KG1 (cell line): ENCODE results near the gene ZNF644.
"Not testable (repeated sequence)": the region's sequence is repeated elsewhere in the genome, so short reads cannot be mapped to it uniquely, and the experiment has no call there.

Experiments used
- DNase-seq: peaks from one replicate; lab custom pipeline; 2025; lab: John Stamatoyannopoulos, UW

ZNF644 gene

GRCh38 chr1:90986953-90987352 is 34.9 kb downstream of the ZNF644 start:
- DNase-seq: no peak

GRCh38 chr1:90977522-90977921 is 44.3 kb downstream of the ZNF644 start:
- DNase-seq: no peak

DNA sequence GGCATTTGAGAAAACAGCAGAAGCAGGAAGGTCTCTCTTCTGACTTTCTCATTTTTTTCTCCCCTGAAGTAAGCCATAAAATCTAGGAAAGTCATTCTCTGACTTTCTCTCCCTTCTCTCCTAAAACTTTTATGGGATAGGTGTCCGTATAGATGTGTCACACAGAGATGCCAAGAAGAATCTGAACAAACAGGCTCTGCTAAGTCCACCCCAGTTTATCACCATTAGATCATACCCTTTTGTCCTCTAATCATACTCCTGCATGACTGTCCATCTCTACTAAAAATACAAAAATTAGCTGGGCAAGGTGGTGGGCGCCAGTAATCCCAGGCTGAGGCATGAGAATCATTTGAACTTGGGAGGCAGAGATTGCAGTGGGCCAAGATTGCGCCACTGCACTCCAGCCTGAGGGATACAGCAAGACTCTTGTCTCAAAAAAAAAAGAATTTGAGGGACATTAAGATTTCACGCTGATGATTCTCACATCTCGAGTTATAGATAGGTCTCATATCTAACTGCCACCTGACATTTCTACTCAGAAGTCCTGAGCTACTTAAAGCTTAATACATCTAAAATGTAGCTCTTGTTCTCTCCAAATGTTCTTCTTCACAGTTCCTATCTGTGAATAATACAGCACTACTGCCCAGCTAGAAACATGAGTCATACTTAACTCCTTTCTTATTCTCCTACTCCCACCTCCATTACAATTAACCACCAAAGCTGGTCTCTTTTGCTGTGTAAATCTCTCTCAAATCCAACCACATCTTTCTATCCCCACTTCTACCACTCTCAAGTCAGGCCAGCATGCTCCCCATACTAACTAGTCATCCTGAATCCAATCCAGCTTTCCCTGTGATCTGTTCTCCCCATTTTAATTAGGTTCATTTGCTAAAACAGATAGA is 47.7 kb downstream of the ZNF644 start:
- DNase-seq: no peak

DNA sequence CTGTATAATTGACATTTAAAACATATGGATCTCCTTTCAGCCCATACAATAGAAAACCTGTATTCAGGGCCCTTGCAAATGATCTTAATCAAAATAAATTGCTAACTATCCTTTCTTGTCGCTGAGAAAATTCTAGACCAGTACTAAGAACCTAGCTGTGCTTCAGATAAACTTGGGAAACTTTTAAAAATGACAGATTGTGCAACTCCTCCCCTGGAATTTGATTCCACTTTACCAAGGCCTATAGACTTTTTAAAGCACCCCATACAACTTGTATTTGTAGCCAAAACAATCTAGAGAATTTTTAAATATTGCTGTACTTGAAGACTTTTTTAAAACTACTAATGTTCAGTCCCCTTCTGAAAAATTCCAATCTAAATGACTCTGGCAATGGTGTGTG is 51.6 kb downstream of the ZNF644 start:
- DNase-seq: no peak

GRCh38 chr1:90969241-90969640 is 52.6 kb downstream of the ZNF644 start:
- DNase-seq: no peak

DNA sequence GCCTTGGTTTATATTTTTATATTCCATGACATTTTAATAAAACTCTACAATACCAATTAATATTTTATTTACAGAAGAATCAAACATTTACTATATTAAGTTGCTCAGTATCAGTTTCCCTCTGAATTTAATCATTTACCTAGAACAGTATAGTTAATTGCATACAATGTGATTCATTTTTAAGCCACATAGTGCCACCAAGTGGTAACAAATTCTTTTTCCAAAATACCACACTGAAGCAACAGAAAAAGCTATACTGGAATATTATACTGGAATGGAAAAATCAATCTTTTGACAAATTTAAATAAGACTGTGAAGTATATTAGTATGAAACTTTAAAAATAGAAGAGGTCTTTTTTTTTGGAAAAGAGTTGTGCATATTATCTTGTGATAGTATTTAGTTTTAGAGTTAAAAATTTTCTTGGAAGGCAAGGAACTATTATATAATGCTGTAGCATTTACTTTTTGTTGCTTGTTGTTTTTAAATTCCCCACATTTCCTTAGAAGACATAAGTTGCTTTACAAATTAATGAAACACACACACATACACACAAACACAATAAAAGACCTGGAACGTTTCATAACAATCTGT is 57.3 kb downstream of the ZNF644 start:
- DNase-seq: no peak

- DNase-seq: no peak
Measured at GRCh38 chr1:90963651-90964050, 58.2 kb downstream of the ZNF644 start.

- DNase-seq: no peak
Measured at GRCh38 chr1:90963236-90963635, 58.6 kb downstream of the ZNF644 start.

GRCh38 chr1:90959352-90960206 is 62.3 kb downstream of the ZNF644 start:
- no peak for DNase-seq

DNA sequence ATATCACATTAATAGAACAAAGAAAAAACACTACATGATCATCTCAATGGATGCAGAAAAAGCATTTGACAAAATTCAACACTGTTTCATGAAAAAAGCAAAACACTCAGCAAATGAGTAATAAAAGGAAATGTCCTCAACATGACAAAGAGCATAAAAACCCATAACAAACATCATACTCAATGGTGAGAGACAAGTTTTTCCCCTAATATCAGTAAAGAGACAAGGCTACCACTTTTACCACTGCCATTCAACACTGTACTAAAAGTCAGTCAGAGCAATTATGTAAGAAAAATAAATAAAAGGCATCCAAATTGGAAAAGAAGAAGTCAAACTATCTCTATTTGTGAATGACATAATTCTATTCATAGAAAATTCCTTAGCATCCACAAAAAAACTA is 64.3 kb downstream of the ZNF644 start:
- DNase-seq: no peak

- DNase-seq: no peak
Measured at GRCh38 chr1:90955769-90956168, 66.1 kb downstream of the ZNF644 start.

DNA sequence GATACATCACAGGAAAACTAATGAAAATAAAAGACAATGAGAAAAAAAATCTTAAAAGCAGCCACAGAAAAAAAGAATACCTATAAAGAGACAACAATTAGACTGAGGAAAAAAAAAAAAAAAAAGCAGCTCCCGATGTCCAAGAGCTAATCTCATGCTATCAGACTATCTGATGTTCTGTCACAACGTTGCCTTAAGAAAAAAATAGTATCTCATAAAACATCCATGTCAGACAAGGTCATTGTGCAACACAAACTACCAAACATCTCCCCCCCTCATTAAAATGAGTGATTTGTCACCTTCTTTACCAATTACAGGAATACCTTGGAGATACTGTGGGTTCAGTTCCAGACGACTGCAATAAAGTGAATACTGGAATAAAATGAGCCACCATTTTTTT is 68.9 kb downstream of the ZNF644 start:
- no peak for DNase-seq

DNA sequence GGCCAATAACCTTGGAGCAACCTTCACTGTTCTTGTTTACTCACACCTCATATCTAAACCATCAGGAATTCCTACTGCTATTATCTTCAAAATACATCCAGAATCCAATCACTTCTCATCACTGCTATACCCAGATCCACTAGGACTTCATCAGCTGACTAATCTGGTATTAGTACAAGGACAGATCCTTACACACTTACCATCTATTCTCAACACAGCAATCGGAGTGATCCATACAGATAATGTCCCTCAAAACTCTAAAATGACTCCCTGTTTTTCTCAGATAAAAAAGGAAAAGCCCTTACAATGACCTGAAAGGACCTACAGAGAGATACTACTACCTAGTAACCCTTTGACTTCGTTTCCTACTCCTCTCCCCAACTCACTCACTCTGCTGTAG is 70.8 kb downstream of the ZNF644 start:
- no peak for DNase-seq

- no peak for DNase-seq
Measured at GRCh38 chr1:90948301-90948700, 73.5 kb downstream of the ZNF644 start.

GRCh38 chr1:90946630-90947029 is 75.2 kb downstream of the ZNF644 start:
- DNase-seq: no peak

GRCh38 chr1:90945287-90945686 is 76.5 kb downstream of the ZNF644 start:
- DNase-seq: no peak

DNA sequence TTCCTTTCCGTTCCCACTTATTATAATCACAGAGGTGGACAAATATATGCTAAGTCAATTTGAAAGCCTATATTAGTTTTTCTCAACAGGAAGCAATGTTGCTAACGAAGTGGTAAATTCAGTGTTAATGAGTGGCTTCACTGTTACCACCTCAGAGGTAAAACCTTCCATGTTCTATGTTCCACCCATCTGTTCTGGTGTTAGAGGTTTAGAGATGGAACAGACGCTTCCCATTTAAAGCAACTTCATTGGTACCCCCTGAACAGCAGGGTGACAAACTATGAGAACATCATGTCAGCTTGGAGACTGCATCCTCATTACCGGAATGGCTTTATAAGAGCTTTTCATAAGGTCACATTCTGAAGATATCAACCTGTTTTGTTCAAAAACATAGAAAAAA is 77.9 kb downstream of the ZNF644 start:
- DNase-seq: no peak

- DNase-seq: no peak
Measured at GRCh38 chr1:90940746-90941145, 81.1 kb downstream of the ZNF644 start.

GRCh38 chr1:90936731-90937130 is 85.1 kb downstream of the ZNF644 start:
- DNase-seq: no peak

DNA sequence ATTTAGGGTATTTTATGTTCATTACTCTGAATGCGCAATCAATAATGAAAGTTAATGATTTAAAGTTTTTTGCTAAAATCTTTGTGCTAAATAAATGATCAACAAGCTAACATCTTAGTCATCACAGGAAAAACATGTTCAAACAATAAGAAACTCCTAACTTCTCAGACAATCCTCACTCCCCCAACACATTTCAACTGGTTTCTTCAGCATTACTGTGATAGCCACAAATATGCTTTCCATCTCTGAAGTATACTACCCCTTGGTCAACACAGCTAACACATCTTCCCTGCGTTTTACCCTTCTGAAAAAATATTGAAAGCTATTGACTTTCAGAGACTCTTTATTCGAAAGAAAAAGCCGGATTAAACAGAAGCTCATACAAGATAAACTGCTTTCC is 85.8 kb downstream of the ZNF644 start:
- no peak for DNase-seq

- not testable (repeated sequence) for DNase-seq
Measured at GRCh38 chr1:90928231-90928630, 93.6 kb downstream of the ZNF644 start.

DNA sequence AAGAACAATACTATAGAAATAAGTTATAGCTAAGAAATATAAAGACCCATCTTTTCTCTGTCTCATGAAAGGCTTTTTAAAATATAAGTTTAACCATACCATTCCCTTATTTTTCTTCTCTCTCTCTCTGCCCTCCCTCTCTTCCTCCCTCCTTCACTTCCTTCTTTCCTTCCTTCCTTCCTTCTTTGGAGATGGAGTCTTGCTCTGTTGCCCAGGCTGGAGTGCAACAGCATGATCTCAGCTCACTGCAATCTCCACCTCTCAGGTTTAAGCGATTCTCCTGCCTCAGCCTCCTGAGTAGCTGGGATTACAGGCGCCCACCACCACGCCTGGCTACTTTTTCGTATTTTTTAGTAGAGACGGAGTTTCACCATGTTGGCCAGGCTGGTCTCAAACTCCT is 94.2 kb downstream of the ZNF644 start:
- DNase-seq: not testable (repeated sequence)

DNA sequence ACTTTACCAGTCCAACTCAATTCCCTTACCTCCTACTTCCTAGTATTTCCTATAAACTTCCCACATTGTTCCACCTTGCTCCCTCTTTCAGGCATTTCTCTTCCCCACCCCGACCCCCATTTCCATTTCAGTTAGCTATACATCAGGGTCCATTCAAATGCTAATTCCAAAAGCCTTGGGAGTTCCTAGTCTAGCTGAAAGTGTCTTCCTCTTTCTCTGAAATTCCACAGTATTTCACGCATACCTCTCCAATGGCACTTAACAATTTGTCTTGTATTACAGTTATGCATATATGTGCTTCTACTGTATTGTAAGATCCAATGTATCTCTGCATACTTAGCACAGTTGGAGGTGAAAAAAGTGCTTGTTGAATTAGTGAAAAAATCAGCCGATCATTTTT is 94.9 kb downstream of the ZNF644 start:
- no peak for DNase-seq
